Hepatocyte (in vitro differentiated cells): ENCODE measurements around the gene PAN3. TPM values are rescaled to one million over a fixed set of nuclear protein-coding genes. Genes with fewer than 3 reads are reported as not detected.

Source experiments
- DNase-seq: peaks from one replicate; pipeline ENCODE4 v3.0.0-alpha.2; 2016; ENCODE audit warnings: low spot score
- H2AFZ ChIP-seq: fragments of 200-600 bp; sonication (generic); 2 replicates; pipeline ENCODE4 v1.6.0; 2016; ENCODE audit warnings: antibody characterized with exemption, mild to moderate bottlenecking
- H3K27ac ChIP-seq: fragments of 200-600 bp; sonication (generic); 2 replicates; pipeline ENCODE4 v1.5.1; 2016; ENCODE audit warnings: mild to moderate bottlenecking
- H3K27me3 ChIP-seq: fragments of 200-600 bp; sonication (generic); 2 replicates; pipeline ENCODE4 v1.6.1; 2016
- H3K36me3 ChIP-seq: fragments of 200-600 bp; sonication (generic); replicated peaks from 2 replicates; pipeline ENCODE4 v1.5.1; 2016; ENCODE audit warnings: low read depth; ENCODE audit not compliant: insufficient read depth
- H3K4me1 ChIP-seq: fragments of 200-600 bp; sonication (generic); 2 replicates; pipeline ENCODE4 v1.5.1; 2016; ENCODE audit warnings: mild to moderate bottlenecking, moderate library complexity; ENCODE audit not compliant: insufficient read depth
- H3K4me2 ChIP-seq: fragments of 200-600 bp; sonication (generic); 2 replicates; pipeline ENCODE4 v1.6.0; 2016
- H3K4me3 ChIP-seq: fragments of 200-600 bp; sonication (generic); 2 replicates; pipeline ENCODE4 v1.5.1; 2016; ENCODE audit warnings: mild to moderate bottlenecking
- H3K79me2 ChIP-seq: fragments of 200-600 bp; sonication (generic); 2 replicates; pipeline ENCODE4 v1.6.0; 2017; ENCODE audit warnings: mild to moderate bottlenecking
- H3K9me2 ChIP-seq: fragments of 200-600 bp; sonication (generic); replicated peaks from 2 replicates; pipeline ENCODE4 v1.6.0; 2017; ENCODE audit warnings: mild to moderate bottlenecking; ENCODE audit not compliant: insufficient read depth
- H3K9me3 ChIP-seq: fragments of 200-600 bp; sonication (generic); 2 replicates; pipeline ENCODE4 v1.5.1; 2016; ENCODE audit warnings: low read depth, mild to moderate bottlenecking
- H4K20me1 ChIP-seq: fragments of 200-600 bp; sonication (generic); 2 replicates; pipeline ENCODE4 v1.6.0; 2016; ENCODE audit warnings: mild to moderate bottlenecking; ENCODE audit not compliant: insufficient read depth, poor library complexity, severe bottlenecking
- CTCF ChIP-seq: fragments of 200-600 bp; sonication (generic); IDR thresholded peaks from 2 replicates; pipeline ENCODE4 v1.5.1; 2016; ENCODE audit warnings: antibody characterized with exemption, mild to moderate bottlenecking; ENCODE audit not compliant: poor library complexity
- EZH2 ChIP-seq: fragments of 200-600 bp; sonication (generic); IDR thresholded peaks from 2 replicates; pipeline ENCODE4 v1.6.1; 2016; ENCODE audit warnings: antibody characterized with exemption, mild to moderate bottlenecking, borderline replicate concordance
- EZH2phosphoT487 ChIP-seq: fragments of 200-600 bp; sonication (generic); IDR thresholded peaks from one replicate; pipeline ENCODE4 v1.6.1; 2018; ENCODE audit warnings: antibody characterized with exemption, mild to moderate bottlenecking, low read depth, moderate library complexity; ENCODE audit not compliant: unreplicated experiment, severe bottlenecking
- WGBS: methylation state at CpG from one replicate; pipeline ENCODE4 v1.1.6; 2016; ENCODE audit warnings: low lambda C conversion rate; ENCODE audit errors: missing lambda C conversion rate; 5-methylcytosine and 5-hydroxymethylcytosine counted together
- polyA plus RNA-seq: library from polyadenylated mRNA; unstranded; fragments of >200 nt; fragmentation: Nextera tagmentation; extraction: Ambion mirVana; gene quantifications from 2 replicates; pipeline ENCODE4 v1.2.1, GENCODE V29; 2016
- total RNA-seq: library from RNA; depleted of rRNA; stranded (reverse); fragments of >200 nt; gene quantifications from 2 replicates; pipeline ENCODE4 v1.2.3, GENCODE V29; 2014

The PAN3 gene
- total and polyA plus RNA-seq, 2 experiments from 2014 or later = 6.9 to 29.8 TPM

- Histone ChIP-seq H4K20me1 (no peaks in the 10 kb centered on the region), H3K4me1 (no peaks in the 10 kb centered on the region), H3K4me2 (no peak overlapping the region), H3K27me3 (no peaks in the 10 kb centered on the region), H2AFZ (no peak overlapping the region), H3K4me3 (no peak overlapping the region), H3K9me2 (no peaks in the 10 kb centered on the region), H3K79me2 (no peaks in the 10 kb centered on the region), H3K27ac (no peak overlapping the region), H3K36me3 (no peaks in the 10 kb centered on the region), H3K9me3 (no peaks in the 10 kb centered on the region)
- WGBS = 98% methylated on average over 3 of the region's 3 CpGs
- TF ChIP-seq EZH2 = no peak
- no peak for TF ChIP-seq EZH2phosphoT487
- TF ChIP-seq CTCF = no peak
- no peak for DNase-seq
These were observed 120.1 kb downstream of the PAN3 start for GRCh38 chr13:28258417-28258816.

- no peak overlapping the region for H3K4me2 ChIP-seq
- no peaks in the 10 kb centered on the region for H3K27me3 ChIP-seq
- H4K20me1 ChIP-seq = no peaks in the 10 kb centered on the region
- 96% methylated on average over 4 of the region's 4 CpGs for WGBS
- no peaks in the 10 kb centered on the region for H3K9me2 ChIP-seq
- H3K9me3 ChIP-seq = no peaks in the 10 kb centered on the region
- H3K4me1 ChIP-seq = no peaks in the 10 kb centered on the region
- no peak overlapping the region for H3K4me3 ChIP-seq
- no peaks in the 10 kb centered on the region for H3K79me2 ChIP-seq
- DNase-seq = no peak
- no peak overlapping the region for H3K27ac ChIP-seq
- no peak for TF ChIP-seq CTCF
- TF ChIP-seq EZH2 = no peak
- TF ChIP-seq EZH2phosphoT487 = no peak
- no peak overlapping the region for H2AFZ ChIP-seq
- no peaks in the 10 kb centered on the region for H3K36me3 ChIP-seq
These were observed 129.2 kb downstream of the PAN3 start for GRCh38 chr13:28267497-28267896.

GRCh38 chr13:28268800-28269223 is 130.5 kb downstream of the PAN3 start:
- Histone ChIP-seq H4K20me1 (no peaks in the 10 kb centered on the region), H3K4me3 (no peak overlapping the region), H3K79me2 (no peaks in the 10 kb centered on the region), H3K27ac (no peak overlapping the region), H3K4me1 (no peaks in the 10 kb centered on the region), H3K4me2 (no peak overlapping the region), H3K9me2 (no peaks in the 10 kb centered on the region), H3K36me3 (no peaks in the 10 kb centered on the region), H3K27me3 (no peaks in the 10 kb centered on the region), H2AFZ (no peak overlapping the region), H3K9me3 (no peaks in the 10 kb centered on the region)
- no peak for DNase-seq
- TF ChIP-seq CTCF (no peak), EZH2 (no peak), EZH2phosphoT487 (no peak)
